ENCODE results near the gene DOC2B. TPM values are rescaled to one million over a fixed set of nuclear protein-coding genes. Genes with fewer than 3 reads are reported as not detected.

Gene DOC2B
- total RNA-seq, 2 experiments from 2014 or later = not detected

GRCh38 chr17:155576-155975 is 25.9 kb downstream of the DOC2B start:
- Mint-ChIP-seq H3K9me3 (no peaks in the 10 kb centered on the region), H3K36me3 (ENCODE audit: low read depth) (no peaks in the 10 kb centered on the region), H3K27me3 (peaks cover 2% of the 10 kb centered on the region), H3K27ac (no peak overlapping the region), H3K4me1 (ENCODE audit: low read depth) (no peaks in the 10 kb centered on the region), H3K4me3 (no peak overlapping the region)
- TF ChIP-seq, protein P1, sequence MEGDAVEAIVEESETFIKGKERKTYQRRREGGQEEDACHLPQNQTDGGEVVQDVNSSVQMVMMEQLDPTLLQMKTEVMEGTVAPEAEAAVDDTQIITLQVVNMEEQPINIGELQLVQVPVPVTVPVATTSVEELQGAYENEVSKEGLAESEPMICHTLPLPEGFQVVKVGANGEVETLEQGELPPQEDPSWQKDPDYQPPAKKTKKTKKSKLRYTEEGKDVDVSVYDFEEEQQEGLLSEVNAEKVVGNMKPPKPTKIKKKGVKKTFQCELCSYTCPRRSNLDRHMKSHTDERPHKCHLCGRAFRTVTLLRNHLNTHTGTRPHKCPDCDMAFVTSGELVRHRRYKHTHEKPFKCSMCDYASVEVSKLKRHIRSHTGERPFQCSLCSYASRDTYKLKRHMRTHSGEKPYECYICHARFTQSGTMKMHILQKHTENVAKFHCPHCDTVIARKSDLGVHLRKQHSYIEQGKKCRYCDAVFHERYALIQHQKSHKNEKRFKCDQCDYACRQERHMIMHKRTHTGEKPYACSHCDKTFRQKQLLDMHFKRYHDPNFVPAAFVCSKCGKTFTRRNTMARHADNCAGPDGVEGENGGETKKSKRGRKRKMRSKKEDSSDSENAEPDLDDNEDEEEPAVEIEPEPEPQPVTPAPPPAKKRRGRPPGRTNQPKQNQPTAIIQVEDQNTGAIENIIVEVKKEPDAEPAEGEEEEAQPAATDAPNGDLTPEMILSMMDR (IDR thresholded peaks at IDR 0.05) = no peak
- ChIA-PET POLR2A (no interaction called here), CTCF (no interaction called here)
- ATAC-seq (no peak), DNase-seq (no peak)
- intact Hi-C loops (cut with micrococcal nuclease) = no loop called here

GRCh38 chr17:153851-154250 is 27.6 kb downstream of the DOC2B start:
- DNase-seq = no peak
- Mint-ChIP-seq H3K36me3 (ENCODE audit: low read depth) (no peaks in the 10 kb centered on the region), H3K4me3 (no peak overlapping the region), H3K27me3 (peaks cover 2% of the 10 kb centered on the region), H3K27ac (no peak overlapping the region), H3K4me1 (ENCODE audit: low read depth) (no peaks in the 10 kb centered on the region), H3K9me3 (no peaks in the 10 kb centered on the region)
- ATAC-seq = no peak
- CTCF ChIA-PET = no interaction called here
- POLR2A ChIA-PET = no interaction called here
- TF ChIP-seq, protein P1 (IDR thresholded peaks at IDR 0.05) = no peak
- intact Hi-C loops (cut with micrococcal nuclease) = no loop called here

- intact Hi-C loops (cut with micrococcal nuclease) = no loop called here
- DNase-seq (no peak), ATAC-seq (no peak)
- ChIA-PET POLR2A (no interaction called here), CTCF (no interaction called here)
- no peaks in the 10 kb centered on the region for H3K4me1 Mint-ChIP-seq (ENCODE audit: low read depth)
- H3K27me3 Mint-ChIP-seq = peaks cover 2% of the 10 kb centered on the region
- H3K9me3 Mint-ChIP-seq = no peaks in the 10 kb centered on the region
- no peak overlapping the region for H3K27ac Mint-ChIP-seq
- H3K36me3 Mint-ChIP-seq (ENCODE audit: low read depth) = no peaks in the 10 kb centered on the region
- TF ChIP-seq, protein P1 (IDR thresholded peaks at IDR 0.05) = no peak
- no peak overlapping the region for H3K4me3 Mint-ChIP-seq
These were observed 28.5 kb downstream of the DOC2B start for GRCh38 chr17:152860-153420.

DNA sequence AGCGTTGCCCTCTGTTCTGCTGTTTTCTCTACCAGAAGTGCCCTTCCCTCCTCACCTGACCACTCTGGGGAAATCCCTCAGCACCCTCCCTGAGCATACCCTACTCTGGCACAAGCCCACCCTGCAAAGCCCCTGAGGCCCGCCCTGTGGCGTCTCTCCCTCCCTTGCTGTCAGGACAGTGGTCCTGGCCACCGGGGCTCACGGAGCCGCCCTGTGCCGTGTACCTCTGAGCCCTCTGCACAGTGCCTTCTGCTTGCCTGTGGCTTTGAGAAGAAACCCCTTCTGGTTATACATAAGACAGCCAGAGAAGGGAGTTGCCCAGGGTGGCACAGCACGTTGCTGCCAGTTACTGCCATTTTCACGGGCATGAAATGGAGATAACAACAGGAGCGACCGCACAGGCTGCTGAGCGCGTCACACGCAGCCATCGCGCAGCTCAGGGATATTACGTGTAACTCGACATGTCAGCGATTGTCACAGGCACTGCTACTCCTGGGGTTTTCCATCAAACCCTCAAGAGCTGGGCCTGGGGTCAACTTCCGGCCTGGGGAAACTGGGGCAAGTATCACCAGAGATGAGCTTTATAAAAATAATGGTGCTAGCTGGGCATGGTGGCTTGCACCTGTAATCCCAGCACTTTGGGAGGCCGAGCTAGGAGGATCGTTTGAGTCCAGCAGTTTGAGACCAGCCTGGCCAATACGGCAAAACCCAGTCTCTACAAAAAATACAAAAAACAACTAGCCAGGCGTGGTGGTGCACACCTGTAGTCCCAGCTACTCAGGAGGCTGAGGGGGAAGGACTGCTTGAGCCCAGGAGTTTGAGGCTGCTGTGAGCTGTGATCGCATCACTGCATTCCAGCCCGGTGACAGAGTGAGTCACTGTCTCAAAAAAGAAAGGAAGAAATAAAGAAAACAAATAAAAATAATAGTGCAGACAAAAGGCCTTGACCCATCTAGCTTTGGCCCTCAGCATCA is 29.3 kb downstream of the DOC2B start:
- DNase-seq (no peak), ATAC-seq (no peak)
- Mint-ChIP-seq H3K27ac (no peak overlapping the region), H3K36me3 (ENCODE audit: low read depth) (no peaks in the 10 kb centered on the region), H3K4me1 (ENCODE audit: low read depth) (no peaks in the 10 kb centered on the region), H3K27me3 (peaks cover 2% of the 10 kb centered on the region), H3K4me3 (no peak overlapping the region), H3K9me3 (no peaks in the 10 kb centered on the region)
- intact Hi-C loops (cut with micrococcal nuclease) = no loop called here
- TF ChIP-seq, protein P1 (IDR thresholded peaks at IDR 0.05) = no peak
- ChIA-PET POLR2A (no interaction called here), CTCF (no interaction called here)

- Mint-ChIP-seq H3K9me3 (no peaks in the 10 kb centered on the region), H3K4me3 (no peak overlapping the region), H3K27me3 (no peaks in the 10 kb centered on the region), H3K36me3 (ENCODE audit: low read depth) (no peaks in the 10 kb centered on the region), H3K27ac (no peak overlapping the region), H3K4me1 (ENCODE audit: low read depth) (no peaks in the 10 kb centered on the region)
- ChIA-PET POLR2A (no interaction called here), CTCF (no interaction called here)
- intact Hi-C loops (cut with micrococcal nuclease) = no loop called here
- TF ChIP-seq, protein P1 (IDR thresholded peaks at IDR 0.05) = no peak
- DNase-seq = no peak
- ATAC-seq = no peak
These were observed 30.4 kb downstream of the DOC2B start for GRCh38 chr17:151004-151403.
